NCI-H2081 treated with DMSO at 0.1 percent for 48 hours (cell line): Measurements from ENCODE around the gene ASB1.
"Not testable (repeated sequence)": the region's sequence is repeated elsewhere in the genome, so short reads cannot be mapped to it uniquely, and the experiment has no call there.

Source experiments
- DNase-seq: peaks from one replicate; lab custom pipeline; 2025; lab: John Stamatoyannopoulos, UW

Gene ASB1

GRCh38 chr2:238423561-238424312 lies 3.0 kb upstream of the ASB1 start:
- no peak for DNase-seq

- no peak for DNase-seq
Observed at GRCh38 chr2:238424313-238424700, 2.4 kb upstream of the ASB1 start.

GRCh38 chr2:238425505-238425978 lies 1.2 kb upstream of the ASB1 start:
- no peak for DNase-seq

- DNase-seq: peak; percentile 10
Observed at GRCh38 chr2:238425979-238426567, 654 bp upstream of the ASB1 start.

- DNase-seq: no peak
Observed at GRCh38 chr2:238427435-238428162, 872 bp downstream of the ASB1 start.

- DNase-seq: no peak
Observed at GRCh38 chr2:238428866-238429265, 2.1 kb downstream of the ASB1 start.

- no peak for DNase-seq
Observed at GRCh38 chr2:238430781-238431180, 4.1 kb downstream of the ASB1 start.

GRCh38 chr2:238431456-238431855 lies 4.7 kb downstream of the ASB1 start:
- DNase-seq: no peak

- no peak for DNase-seq
Observed at GRCh38 chr2:238433300-238433915, 6.7 kb downstream of the ASB1 start.

GRCh38 chr2:238433941-238434845 lies 7.5 kb downstream of the ASB1 start:
- no peak for DNase-seq

GRCh38 chr2:238434846-238435751 lies 8.4 kb downstream of the ASB1 start:
- DNase-seq: no peak

- no peak for DNase-seq
Observed at GRCh38 chr2:238435752-238436096, 9.0 kb downstream of the ASB1 start.

- no peak for DNase-seq
Observed at GRCh38 chr2:238438856-238439849, 12.4 kb downstream of the ASB1 start.

- DNase-seq: no peak
Observed at GRCh38 chr2:238439917-238440316, 13.2 kb downstream of the ASB1 start.

GRCh38 chr2:238440331-238440730 lies 13.6 kb downstream of the ASB1 start:
- no peak for DNase-seq

GRCh38 chr2:238440767-238441166 lies 14.0 kb downstream of the ASB1 start:
- no peak for DNase-seq

GRCh38 chr2:238441262-238442114 lies 14.8 kb downstream of the ASB1 start:
- no peak for DNase-seq

- not testable (repeated sequence) for DNase-seq
Observed at GRCh38 chr2:238442257-238442656, 15.5 kb downstream of the ASB1 start.
